Stimulated activated CD8-positive, alpha-beta memory T cell treated with anti-CD3 and anti-CD28 coated beads, Interleukin-7, amount 100 ng/mL, for 24 hours (primary cell): ENCODE results near the gene FIGNL1.
A peak's percentile ranks its signal among the peaks of the same experiment; 100 is the strongest.

ENCODE experiments used
- DNase-seq: peaks from one replicate; pipeline ENCODE4 v3.0.0-alpha.2; 2020; ENCODE audit warnings: low read depth

Gene FIGNL1, protein sequence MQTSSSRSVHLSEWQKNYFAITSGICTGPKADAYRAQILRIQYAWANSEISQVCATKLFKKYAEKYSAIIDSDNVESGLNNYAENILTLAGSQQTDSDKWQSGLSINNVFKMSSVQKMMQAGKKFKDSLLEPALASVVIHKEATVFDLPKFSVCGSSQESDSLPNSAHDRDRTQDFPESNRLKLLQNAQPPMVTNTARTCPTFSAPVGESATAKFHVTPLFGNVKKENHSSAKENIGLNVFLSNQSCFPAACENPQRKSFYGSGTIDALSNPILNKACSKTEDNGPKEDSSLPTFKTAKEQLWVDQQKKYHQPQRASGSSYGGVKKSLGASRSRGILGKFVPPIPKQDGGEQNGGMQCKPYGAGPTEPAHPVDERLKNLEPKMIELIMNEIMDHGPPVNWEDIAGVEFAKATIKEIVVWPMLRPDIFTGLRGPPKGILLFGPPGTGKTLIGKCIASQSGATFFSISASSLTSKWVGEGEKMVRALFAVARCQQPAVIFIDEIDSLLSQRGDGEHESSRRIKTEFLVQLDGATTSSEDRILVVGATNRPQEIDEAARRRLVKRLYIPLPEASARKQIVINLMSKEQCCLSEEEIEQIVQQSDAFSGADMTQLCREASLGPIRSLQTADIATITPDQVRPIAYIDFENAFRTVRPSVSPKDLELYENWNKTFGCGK

DNA sequence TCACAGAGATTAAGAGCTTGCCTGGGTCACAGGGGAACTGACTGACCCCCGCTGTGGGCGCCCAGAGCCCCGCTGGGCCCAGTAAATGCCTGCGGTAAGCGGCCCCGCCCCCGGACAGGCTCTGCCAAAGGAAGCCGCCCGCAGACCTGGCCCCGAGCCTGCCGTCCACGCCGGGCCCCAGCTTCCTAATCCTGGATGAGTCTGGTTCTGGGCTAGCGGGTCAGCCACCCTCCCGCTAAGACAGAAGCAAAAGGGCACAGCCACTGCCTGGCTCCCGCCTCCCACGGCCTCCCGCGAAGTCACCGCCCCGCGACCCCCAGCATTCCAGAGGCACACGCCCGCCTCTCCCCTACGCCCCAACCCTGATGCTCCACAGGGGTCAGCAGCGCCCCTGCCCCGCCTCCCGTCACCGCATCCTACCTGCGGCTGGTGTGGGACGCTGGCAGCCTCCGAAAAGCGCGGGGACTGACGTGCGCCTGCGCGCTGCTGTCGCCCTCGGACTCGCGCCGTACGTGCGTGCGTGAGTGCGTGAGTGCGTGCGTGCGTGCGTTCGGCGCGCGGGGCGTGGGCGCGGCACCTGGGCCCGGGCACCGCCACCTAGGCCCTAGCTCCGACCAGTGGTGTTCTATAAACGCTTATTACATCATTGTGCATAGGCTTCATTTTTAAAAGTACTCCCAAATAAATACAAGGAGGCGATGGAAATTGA is at the start of gene FIGNL1:
TSS of gene FIGNL1 (minus strand) at position 470 of the 709 bp plus-strand sequence. CDS start 3,063 bp downstream, outside the sequence.
- peak; percentile 56 for DNase-seq

DNA sequence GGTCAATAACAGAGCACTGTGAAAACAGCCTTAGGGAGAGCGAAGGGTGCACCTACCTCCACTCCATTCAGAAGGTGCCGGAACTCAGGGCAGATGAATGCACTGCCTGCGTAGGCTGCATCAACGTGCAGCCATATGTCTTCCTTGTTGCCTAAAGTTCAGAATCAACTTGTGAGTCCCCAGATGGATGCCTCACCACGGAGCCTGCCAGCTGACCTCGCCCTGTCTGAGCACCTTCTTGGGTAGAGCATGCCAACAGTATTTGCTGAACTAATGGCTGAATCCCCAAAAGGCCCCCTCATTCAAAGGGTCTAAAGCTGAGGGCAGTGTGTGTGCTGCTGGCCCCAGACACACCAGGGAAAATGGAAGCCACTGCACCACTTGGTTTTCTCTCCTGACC is 48.9 kb upstream of the FIGNL1 start:
- DNase-seq = no peak

DNA sequence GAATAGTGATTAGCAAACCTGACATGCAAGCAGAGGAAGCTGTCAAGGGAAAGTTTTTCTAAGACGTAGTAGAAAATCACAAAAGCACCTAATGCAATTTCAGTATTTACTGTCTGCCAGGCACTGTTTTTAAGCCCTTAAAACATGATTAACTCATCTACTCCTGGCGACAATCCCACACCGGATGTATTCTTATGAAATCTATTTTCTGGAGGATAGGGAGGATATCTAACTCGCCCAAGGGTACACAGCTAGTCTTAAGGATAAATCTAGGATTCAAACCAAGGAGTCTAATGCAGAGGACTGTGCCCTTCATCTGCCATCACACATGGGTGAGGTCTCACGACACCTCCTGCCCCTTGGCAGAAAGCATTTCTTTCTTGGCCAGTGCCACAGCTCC is 47.8 kb upstream of the FIGNL1 start:
- no peak for DNase-seq

DNA sequence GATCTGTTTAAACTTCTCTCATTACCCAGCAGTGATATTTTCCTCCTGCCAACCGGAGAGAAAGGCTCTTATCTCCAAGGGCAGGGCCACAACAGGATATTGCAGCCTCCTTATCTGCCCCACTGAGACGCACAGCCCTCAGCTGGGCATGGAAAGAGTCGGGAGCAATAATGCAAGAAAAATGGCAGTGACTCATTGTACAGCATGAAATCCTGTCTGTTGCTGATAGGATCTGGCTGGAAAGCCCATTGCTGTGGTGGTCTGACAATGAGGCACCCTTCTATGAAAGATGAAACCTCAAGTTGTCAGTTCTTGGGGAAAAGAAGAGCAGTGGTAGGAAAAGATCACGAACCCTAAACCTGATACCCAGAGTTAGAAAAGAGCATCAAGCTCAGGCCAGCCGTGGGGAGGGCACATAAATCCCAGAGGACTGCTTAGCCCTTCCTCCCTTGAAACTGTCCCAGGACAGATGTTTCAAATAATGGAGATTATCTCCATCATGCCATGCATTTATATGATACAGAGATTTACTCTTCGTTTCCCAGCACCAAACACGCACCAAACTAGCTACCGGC is 47.0 kb upstream of the FIGNL1 start:
- no peak for DNase-seq

DNA sequence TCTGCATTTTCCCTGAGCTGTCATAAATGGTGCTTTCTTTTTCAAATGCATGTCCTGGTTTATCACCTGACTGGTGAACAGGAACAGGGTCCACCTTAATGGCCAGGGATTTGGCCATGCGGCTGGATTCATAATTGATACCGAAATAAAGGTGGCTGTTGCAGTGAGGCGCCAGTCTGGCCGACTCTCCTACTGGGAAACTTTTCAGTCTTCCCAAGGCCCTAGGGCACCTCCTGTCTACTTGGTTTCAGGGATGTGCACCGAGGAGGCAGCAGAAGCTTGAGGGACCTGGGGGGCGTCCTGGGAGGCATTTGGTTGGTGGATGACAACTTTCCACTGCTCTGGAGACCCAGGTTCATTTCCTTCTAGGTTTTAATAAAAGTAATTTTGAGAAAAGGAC is 46.4 kb upstream of the FIGNL1 start:
- no peak for DNase-seq

DNA sequence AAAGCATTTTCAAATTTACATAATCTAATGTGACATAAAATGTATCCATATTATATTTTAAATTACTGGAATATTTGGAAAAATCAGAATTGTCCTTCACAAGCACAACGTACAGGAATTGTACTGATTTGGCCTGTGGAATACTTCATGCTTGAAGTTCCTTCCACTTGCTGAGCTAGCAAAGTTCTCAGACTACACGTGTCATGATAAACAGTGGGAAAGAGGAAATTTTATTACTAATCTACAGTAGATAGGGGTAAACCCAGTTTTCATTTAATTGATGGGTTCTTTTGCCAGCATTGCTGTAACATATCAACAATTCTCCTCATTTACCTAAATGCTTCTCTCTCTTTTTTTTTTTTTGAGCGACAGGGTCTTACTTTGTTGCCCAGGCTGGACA is 45.6 kb upstream of the FIGNL1 start:
- DNase-seq = no peak

DNA sequence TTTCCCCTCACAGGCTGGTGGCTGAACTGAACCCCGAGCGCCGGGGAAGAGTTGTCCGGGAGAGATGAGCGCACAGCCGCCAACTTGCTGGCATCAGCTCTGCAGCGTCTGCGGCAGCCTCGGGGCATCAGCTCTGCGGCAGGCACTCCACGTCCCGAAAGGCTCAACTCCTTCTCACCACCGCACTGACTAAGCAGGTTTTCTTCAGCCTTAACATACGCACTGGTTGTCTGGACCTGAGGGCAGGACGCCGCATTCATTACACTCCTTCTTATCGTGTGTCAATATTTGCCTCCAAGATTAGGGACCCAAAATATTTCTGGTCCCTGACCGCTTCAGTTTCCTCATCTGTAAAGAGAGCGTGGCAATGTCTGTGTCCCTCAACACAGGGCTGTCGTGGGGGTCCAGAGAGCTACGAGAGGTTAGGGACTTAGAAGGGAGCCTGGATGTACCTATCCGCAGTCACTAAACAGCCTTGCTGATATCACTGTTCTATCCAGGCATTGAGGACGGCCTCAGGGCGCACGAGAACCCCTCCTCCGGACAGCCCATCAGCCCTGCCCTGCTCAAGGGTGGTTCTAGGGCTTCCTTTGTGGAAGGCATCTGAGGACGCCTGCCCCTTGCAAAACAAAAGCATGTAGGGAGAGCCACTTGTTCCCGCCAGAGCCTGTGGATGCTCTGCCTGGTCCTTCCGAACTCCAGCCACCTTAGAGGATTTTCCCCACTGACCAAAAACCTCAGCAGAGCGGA is 42.8 kb upstream of the FIGNL1 start:
- DNase-seq = no peak

DNA sequence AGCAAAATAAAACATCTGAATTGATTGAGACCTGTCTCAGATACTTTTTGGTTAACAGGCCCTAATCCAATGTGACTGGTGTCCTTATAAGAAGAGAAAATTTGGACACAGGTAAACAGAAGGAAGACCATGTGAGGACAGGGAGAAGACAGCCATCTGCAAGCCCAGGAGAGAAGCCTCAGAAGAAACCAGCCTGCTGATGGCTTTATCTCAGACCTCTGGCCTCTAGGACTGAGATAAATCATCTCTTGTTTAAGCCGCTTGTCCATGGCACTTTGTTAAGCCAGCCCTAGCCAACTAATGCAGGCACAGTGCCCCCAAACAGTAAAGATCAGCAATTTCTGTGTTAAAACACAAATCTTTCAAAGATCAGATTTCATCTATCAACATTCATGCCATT is 41.8 kb upstream of the FIGNL1 start:
- DNase-seq = no peak

DNA sequence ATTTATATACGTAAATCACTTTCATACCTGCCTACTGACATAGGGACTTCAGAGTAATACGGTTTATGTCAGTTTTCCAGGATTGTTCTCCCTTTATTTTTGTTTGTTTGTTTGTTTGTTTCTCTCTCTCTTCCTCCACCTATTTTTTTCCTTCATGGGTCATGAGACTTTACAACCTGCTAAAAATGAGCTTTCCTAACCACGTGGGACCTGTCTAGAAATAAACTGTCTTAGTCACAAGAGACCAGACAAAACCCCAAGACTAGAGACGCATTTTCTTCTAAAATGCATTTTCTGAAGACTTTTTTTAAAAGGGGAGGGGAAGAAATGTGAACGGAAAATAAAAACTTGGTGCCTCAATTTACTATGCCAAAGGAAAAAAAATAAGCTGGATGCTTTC is 41.1 kb upstream of the FIGNL1 start:
- no peak for DNase-seq

DNA sequence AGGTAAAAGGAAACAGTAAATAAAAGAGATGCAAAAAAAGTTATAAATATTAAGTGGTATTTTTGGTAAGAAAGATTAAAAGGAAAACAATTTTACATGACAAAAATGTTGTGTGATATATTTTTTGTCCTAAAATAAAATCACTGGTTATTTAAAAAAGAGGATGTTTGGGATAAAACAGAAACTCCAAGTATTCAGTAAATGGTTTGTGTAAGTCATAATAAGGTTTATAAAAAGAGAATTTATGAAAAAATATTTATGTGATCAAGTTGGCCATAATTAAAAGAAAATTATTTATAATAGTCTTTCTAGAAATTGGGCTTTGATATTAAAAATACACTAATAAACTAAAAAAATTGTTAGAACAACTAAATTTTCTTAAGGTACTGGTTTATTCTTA is 38.2 kb upstream of the FIGNL1 start:
- DNase-seq = no peak

DNA sequence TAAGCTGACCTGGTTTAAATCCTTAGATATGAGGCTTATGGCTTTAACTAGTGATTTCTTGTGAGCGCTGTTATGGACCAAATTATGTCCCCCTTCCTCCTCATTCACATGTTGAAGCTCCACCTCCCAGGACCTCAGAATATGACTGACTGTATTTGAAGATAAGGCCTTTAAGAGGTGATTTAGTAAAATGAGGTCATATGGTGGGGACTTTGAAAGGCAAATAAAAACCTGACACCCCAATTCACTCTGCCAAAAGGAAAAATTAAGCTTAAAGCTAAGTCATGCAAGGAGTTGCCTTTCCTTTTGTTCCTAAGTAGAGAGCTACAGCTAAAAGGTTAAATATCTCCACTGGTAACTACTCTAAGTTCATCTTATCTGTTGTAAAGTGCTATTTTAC is 36.4 kb upstream of the FIGNL1 start:
- no peak for DNase-seq

DNA sequence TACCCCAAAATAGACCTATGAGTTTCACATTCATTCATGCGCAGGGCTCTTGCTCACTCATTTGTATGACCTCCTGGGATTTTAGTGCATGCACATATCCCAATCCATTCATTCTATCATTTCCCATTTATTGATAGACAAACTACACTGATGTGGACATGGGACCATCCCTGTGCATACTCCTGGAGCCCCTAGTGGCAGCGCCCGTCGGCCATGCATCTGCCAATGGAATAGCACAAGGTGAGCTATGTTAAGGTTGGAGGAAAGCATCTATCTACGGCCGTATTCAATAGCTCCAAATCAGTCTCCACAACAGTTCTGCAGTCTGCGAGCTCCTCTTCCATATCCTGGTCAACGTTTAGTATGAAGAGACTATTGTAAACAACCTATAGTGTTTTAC is 31.7 kb upstream of the FIGNL1 start:
- no peak for DNase-seq

DNA sequence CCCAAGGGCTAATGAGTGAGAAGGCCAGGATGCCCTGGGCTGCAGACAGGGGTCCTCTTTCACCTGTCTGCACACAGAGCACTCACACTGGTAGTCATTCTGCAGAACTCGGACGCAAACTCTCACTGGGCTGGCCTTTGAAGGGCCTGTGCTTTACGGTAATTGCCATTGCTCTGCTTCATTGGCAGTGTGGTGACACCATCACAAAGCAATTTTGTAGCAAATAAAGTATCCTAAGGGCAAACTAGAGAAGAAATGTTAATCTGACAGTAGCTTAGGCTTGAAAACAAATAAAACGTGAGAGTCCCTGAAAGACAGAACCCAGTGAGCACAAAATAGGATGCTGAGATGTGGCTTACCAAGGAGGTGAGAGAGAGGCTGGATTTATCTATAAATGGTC is 30.6 kb upstream of the FIGNL1 start:
- no peak for DNase-seq

DNA sequence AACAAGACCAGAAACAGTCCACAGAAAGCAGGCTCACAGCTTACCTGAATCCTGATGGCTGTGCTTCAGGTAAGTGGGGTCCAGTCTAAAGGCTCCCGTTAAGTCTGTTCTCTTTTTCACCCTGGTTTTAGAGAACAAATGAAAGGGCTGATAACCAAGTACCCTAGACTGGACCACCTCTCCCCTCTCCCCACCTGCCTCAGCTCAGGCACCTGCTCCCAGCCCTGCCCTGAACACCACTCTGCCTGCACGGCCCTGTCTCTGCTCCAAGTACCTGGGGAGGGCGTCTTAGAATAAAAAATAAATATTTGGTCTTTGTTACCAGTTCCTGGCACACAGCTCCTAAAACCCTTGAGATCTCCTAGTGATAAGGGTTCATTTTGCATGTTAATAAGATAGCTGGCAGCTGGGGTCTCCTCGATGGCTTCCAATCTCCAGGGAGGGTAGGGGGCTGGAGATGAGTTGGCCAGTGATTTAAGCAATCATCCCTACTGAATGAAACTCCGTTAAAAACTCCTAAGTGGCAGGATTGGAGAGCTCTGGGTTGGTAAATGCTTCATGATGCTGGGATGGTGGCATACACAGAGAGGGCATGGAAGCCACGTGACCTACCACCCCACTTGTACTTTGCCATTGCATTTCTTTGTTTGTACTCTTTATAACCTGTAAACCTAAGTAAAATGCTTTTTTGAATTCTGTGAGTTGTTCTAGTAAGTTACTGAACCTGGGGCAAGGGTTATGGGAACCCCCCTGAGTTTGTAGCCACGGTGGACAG is 29.8 kb upstream of the FIGNL1 start:
- no peak for DNase-seq

DNA sequence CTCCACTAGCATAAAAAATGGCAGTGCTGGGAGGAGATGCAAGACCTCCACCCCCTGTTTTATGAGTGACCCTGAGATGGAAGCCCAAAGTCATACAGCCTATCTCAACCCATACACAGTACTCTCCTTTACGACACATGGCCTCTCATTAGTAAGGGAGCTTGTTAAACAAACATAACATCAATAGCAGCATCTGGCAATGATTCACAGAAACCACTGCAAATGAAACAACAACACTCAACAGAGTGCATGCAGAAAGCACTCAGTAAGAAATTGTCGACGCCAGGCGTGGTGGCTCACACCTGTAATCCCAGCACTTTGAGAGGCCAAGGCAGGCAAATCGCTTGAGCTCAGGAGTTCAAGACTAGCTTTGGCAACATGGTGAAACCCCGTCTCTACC is 27.5 kb upstream of the FIGNL1 start:
- DNase-seq = no peak

DNA sequence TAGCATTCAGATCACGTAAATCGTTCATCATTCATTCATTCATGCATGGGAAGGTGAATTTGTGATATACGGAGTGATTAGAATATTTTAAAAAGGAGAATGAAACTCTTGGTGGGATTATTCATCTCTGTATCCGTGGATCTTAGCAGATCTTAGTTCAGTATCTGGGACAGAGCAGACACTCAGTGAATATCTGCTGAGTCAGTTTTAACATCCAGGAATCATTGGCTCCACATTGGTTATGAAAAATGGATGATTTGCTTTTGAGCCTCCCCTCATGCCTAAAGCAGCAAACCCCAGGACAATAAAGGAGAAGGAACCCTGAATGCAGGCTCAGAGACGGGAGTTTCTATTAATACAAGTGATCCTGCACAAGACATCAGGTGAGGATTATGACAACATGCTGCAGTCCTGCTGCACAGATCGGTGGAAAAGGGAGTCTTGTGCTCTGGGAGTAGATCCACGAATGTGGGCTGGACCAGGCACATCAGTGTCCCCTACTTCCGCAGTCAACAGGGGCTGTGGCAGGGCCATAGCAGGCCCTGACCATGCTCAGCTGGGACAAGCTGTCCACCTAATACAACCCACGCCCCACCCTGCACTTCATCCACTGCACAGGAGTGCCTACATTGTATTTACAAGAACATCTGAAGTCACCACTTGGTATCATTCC is 26.9 kb upstream of the FIGNL1 start:
- DNase-seq = no peak

DNA sequence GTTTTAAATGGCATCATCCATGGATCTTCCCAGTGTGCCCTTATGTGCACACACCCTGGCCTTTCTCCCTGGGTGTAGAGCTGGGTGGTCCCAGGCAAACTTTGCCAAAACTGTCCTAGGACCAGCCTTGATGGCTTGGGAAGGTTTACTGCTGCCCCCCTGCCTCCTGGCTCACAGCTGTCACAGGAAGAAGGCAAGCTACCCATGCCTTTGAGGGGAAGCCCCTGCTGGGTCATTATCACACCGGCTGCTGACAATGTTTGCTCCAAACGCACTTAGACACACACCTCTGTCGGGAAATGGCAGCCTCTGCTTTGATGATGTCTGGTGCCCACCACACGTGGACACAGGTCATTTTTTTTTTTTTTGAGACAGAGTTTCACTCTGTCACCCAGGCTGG is 25.2 kb upstream of the FIGNL1 start:
- no peak for DNase-seq

DNA sequence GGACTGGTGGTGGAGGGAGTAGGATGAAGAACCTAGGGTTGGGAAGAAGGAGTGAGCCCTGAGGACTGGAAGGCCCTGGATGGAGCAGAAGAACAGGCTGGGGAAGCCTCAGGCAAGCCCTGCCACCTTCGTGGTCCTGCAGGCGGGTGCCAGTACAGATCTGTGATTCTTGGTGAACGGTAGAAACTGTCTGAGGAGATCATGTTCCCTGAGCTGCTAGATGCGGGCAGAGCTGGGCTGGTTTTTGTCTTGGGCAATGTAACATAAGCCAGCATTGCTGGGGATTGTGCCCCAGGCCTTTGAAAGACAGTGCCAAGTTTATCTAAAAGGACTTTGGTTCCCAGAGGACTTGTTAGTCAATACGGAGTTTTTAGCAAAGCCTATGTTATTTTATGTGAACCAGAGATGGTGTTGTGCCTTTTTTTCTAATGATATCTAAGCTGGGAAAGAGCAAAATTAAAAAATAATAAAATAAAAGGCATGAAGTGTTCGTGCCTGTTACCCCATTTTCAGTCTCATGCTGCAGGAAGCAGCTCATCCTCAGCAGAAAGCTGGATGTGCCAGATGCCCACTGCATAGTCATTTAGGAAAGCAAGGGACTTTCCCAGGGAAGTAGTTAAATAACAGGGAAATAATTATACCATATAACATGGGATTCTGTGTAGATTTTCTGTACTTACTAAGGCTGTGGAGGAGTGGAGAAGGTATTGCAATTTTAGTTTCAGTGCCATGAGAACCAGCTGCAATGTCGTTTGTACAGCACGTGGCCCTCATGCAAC is 24.4 kb upstream of the FIGNL1 start:
- no peak for DNase-seq

DNA sequence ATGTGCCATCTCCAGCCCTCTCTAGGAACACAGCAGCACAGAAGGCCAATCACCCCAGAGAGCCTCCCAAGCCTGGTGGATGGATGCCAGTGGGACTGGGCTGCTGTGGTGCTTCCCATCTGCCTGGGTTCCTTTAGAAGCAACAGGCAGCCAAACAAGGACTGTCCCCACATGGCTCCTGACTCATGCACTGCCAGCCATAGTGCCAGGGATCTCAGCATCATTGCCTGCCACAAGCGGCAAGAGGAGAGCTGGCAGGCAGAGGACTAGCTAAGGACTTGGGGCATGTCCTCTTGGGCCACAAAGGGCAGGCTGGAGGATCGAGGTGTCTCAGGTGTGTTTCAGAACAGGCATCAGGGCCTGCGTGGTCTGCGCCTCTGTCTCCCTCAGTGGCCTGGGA is 23.4 kb upstream of the FIGNL1 start:
- no peak for DNase-seq

DNA sequence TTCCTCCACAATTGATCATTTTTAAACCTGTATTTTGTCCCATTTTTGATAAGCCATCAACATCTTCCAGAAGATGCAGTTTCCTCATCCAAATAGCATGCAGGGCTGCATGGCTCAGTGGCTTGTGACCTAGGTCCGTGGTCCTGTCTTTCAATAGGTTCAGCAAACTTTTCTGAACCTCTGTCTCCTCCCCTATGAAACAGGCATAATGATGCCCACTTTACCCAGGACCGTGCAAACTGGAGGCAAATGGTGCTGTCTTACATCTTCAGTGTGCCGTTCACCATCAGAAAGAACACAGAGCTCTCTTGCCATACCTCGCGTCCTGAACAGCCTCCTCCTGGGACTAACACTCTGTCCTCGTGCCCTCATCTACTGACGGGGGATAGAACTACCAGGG is 22.3 kb upstream of the FIGNL1 start:
- no peak for DNase-seq
